Thoracic aorta (tissue), 2 donors: ENCODE results near the gene SPNS3. TPM values are rescaled to one million over a fixed set of nuclear protein-coding genes. Genes with fewer than 3 reads are reported as not detected.

Experiments used
- ATAC-seq: fragments of 150-250 bp; one replicate; pipeline ENCODE4 v1.8.0; 2017; ENCODE audit warnings: low read depth; ENCODE audit not compliant: insufficient number of reproducible peaks, low FRiP score
- DNase-seq: peaks from one replicate; pipeline ENCODE4 v3.0.0-alpha.2; 2020; ENCODE audit warnings: low spot score
- H3K27ac ChIP-seq, 2 donors: fragments of 200-600 bp; sonication (generic); 1 replicate in 1 of 2; 2 replicates in 1 of 2; pipeline ENCODE4 v1.5.1; 2016; ENCODE audit warnings: mild to moderate bottlenecking in 2 of 2, moderate library complexity in 2 of 2
- H3K27me3 ChIP-seq: fragments of 200-600 bp; sonication (generic); replicated peaks from 2 replicates; pipeline ENCODE4 v1.6.0; 2016; ENCODE audit warnings: mild to moderate bottlenecking; ENCODE audit not compliant: insufficient read depth
- H3K36me3 ChIP-seq: fragments of 200-600 bp; sonication (generic); one replicate; pipeline ENCODE4 v1.5.1; 2016
- H3K4me1 ChIP-seq, 2 donors: fragments of 200-600 bp; sonication (generic); 1 replicate in 1 of 2; 2 replicates in 1 of 2; pipeline versions ENCODE4 v1.5.1 to v1.6.0; 2016; ENCODE audit warnings: low read depth in 2 of 2, mild to moderate bottlenecking in 1 of 2; ENCODE audit not compliant: control insufficient read depth in 1 of 2
- H3K4me3 ChIP-seq: fragments of 200-600 bp; sonication (generic); 2 replicates; pipeline ENCODE4 v1.5.1; 2016; ENCODE audit warnings: mild to moderate bottlenecking
- H3K9me3 ChIP-seq: fragments of 200-600 bp; sonication (generic); 2 replicates; pipeline ENCODE4 v1.5.1; 2016
- total RNA-seq, 2 donors: library from RNA; depleted of rRNA; stranded (reverse); fragments of >200 nt; gene quantifications; one replicate each; pipeline versions ENCODE4 v1.1.0 to v1.2.3, GENCODE V29; 2016
- TF ChIP-seq, protein P1 (sequence below): fragments of 200-600 bp; sonication (generic); IDR thresholded peaks from one replicate; pipeline ENCODE4 v1.5.1; 2019; ENCODE audit warnings: antibody characterized with exemption

SPNS3 gene
- total RNA-seq, 2 donors from 2014 or later, result 1.9 TPM; not detected in 1

- Histone ChIP-seq H3K4me3 (no peak overlapping the region), H3K36me3 (no peaks in the 10 kb centered on the region), H3K9me3 (no peaks in the 10 kb centered on the region), H3K27me3 (no peaks in the 10 kb centered on the region), H3K27ac (no peak overlapping the region), H3K4me1 (peaks cover 0 to 11% of the 10 kb centered on the region in 2 donors)
- ATAC-seq (no peak), DNase-seq (no peak)
- TF ChIP-seq, protein P1, sequence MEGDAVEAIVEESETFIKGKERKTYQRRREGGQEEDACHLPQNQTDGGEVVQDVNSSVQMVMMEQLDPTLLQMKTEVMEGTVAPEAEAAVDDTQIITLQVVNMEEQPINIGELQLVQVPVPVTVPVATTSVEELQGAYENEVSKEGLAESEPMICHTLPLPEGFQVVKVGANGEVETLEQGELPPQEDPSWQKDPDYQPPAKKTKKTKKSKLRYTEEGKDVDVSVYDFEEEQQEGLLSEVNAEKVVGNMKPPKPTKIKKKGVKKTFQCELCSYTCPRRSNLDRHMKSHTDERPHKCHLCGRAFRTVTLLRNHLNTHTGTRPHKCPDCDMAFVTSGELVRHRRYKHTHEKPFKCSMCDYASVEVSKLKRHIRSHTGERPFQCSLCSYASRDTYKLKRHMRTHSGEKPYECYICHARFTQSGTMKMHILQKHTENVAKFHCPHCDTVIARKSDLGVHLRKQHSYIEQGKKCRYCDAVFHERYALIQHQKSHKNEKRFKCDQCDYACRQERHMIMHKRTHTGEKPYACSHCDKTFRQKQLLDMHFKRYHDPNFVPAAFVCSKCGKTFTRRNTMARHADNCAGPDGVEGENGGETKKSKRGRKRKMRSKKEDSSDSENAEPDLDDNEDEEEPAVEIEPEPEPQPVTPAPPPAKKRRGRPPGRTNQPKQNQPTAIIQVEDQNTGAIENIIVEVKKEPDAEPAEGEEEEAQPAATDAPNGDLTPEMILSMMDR, result no peak
Observed at GRCh38 chr17:4519361-4519788, 85.6 kb downstream of the SPNS3 start.

GRCh38 chr17:4520060-4520893, 86.5 kb downstream of the SPNS3 start:
- peak overlapping the region in 1 of 2 donors; percentile 11 for H3K27ac ChIP-seq
- H3K36me3 ChIP-seq, result no peaks in the 10 kb centered on the region
- no peak overlapping the region for H3K4me3 ChIP-seq
- H3K9me3 ChIP-seq, result no peaks in the 10 kb centered on the region
- ATAC-seq (no peak), DNase-seq (no peak)
- peaks cover 0 to 11% of the 10 kb centered on the region in 2 donors for H3K4me1 ChIP-seq
- TF ChIP-seq, protein P1, result no peak
- no peaks in the 10 kb centered on the region for H3K27me3 ChIP-seq

DNA sequence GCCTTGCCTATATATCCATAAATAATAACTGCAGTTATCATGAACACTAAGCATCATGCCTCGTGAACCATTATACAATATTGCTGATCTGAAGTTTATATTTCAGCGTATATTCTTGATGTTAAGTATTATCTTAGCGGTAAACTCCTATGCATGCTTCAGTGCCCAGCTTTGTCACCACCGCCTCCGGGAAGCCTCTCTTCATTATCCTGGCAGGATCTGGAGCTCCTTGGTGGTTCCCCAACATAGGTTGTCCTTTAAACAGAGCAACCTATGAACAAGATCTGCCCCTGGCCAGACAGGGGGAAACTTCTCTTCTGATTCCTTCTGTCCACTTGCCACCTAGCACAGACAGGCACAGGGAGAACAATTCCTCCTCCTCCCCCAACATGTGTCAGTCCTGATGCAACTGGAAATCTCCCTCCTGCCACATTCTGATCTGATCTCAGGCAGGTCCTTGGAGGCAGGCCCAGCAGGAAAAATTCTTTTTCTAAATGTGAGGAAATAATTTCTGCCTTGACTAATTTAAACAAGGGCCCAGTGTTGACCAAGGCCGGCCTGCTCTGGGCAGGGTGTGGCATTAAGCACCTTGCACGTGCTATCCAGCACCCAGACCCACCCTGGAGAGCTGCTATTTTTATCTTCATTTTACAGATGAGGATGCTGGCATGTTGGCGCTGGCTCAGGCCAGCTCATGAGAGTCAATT, 87.3 kb downstream of the SPNS3 start:
- TF ChIP-seq, protein P1, result no peak
- no peak overlapping the region for H3K27ac ChIP-seq
- DNase-seq (no peak), ATAC-seq (no peak)
- no peaks in the 10 kb centered on the region for H3K36me3 ChIP-seq
- no peak overlapping the region for H3K4me3 ChIP-seq
- H3K4me1 ChIP-seq, result peaks cover 0 to 11% of the 10 kb centered on the region in 2 donors
- no peaks in the 10 kb centered on the region for H3K9me3 ChIP-seq
- H3K27me3 ChIP-seq, result no peaks in the 10 kb centered on the region

GRCh38 chr17:4522661-4523060, 88.9 kb downstream of the SPNS3 start:
- TF ChIP-seq, protein P1, result no peak
- no peaks in the 10 kb centered on the region for H3K36me3 ChIP-seq
- no peaks in the 10 kb centered on the region for H3K27me3 ChIP-seq
- no peak overlapping the region for H3K27ac ChIP-seq
- DNase-seq (no peak), ATAC-seq (no peak)
- peaks cover 5 to 25% of the 10 kb centered on the region in 2 donors for H3K4me1 ChIP-seq
- H3K4me3 ChIP-seq, result no peak overlapping the region
- H3K9me3 ChIP-seq, result no peaks in the 10 kb centered on the region

- Histone ChIP-seq H3K4me3 (no peak overlapping the region), H3K4me1 (peaks cover 5 to 27% of the 10 kb centered on the region in 2 donors), H3K27ac (no peak overlapping the region), H3K9me3 (no peaks in the 10 kb centered on the region), H3K36me3 (no peaks in the 10 kb centered on the region), H3K27me3 (no peaks in the 10 kb centered on the region)
- DNase-seq (no peak), ATAC-seq (no peak)
- TF ChIP-seq, protein P1, result no peak
Observed at GRCh38 chr17:4523946-4524345, 90.2 kb downstream of the SPNS3 start.
